K562 (cell line): ENCODE results near the gene HSPA1B. TPM values are rescaled to one million over a fixed set of nuclear protein-coding genes. Genes with fewer than 3 reads are reported as not detected.

Experiments used
- ARID4B ChIP-seq: sonication (generic); formaldehyde crosslinking; IDR thresholded peaks from 2 replicates; pipeline ENCODE4 v1.8.0; 2022; ENCODE audit warnings: mild to moderate bottlenecking, missing genetic modification reagents
- CBX3 ChIP-seq, 2 experiments: IDR thresholded peaks; 1 replicate in 1 of 2; 2 replicates in 1 of 2; pipeline ENCODE4 v1.6.1; 2012; ENCODE audit warnings: inconsistent platforms in 2 of 2, low read length in 2 of 2, borderline replicate concordance in 1 of 2, control low read depth in 1 of 2
- ERF ChIP-seq: fragments of 450-650 bp; formaldehyde crosslinking; IDR thresholded peaks from 2 replicates; pipeline ENCODE4 v1.4.0; 2020; ENCODE audit warnings: mild to moderate bottlenecking, mixed read lengths
- ILF3 ChIP-seq: fragments of 450-650 bp; IDR thresholded peaks from 2 replicates; pipeline ENCODE4 v1.6.1; 2018; ENCODE audit warnings: antibody characterized with exemption, mild to moderate bottlenecking, moderate library complexity, borderline replicate concordance
- JUND ChIP-seq, 2 experiments: IDR thresholded peaks; 2 replicates in 1 of 2; 3 replicates in 1 of 2; pipeline ENCODE4 v1.6.1; 2011; ENCODE audit warnings: borderline replicate concordance in 2 of 2, low read depth in 2 of 2, low read length in 2 of 2, improper control_type of control experiment in 1 of 2, missing biosample characterization in 1 of 2, missing genetic modification characterization in 1 of 2, missing genetic modification reagents in 1 of 2
- POLR2G ChIP-seq: fragments of 200-400 bp; formaldehyde crosslinking; IDR thresholded peaks from 2 replicates; pipeline ENCODE4 v1.6.1; 2017; ENCODE audit warnings: low read depth, mild to moderate bottlenecking, antibody characterized with exemption, low read length, moderate library complexity
- SNIP1 ChIP-seq: fragments of 450-650 bp; IDR thresholded peaks from 2 replicates; pipeline ENCODE4 v1.7.1; 2017; ENCODE audit warnings: low read depth, mild to moderate bottlenecking
- TAF1 ChIP-seq: IDR thresholded peaks from 2 replicates; pipeline ENCODE4 v1.6.1; 2011; ENCODE audit warnings: mild to moderate bottlenecking, low read length, moderate library complexity; ENCODE audit not compliant: insufficient read depth, control insufficient read depth, severe bottlenecking; ENCODE audit errors: extremely low read depth
- ZNF407 ChIP-seq: fragments of 450-650 bp; IDR thresholded peaks from 2 replicates; pipeline ENCODE4 v1.6.1; 2016; ENCODE audit warnings: low read depth
- polyA plus RNA-seq, 8 experiments: library from polyadenylated mRNA; depleted of rRNA in 4 of 8; stranded (reverse) in 5 of 8; unstranded in 3 of 8; fragments of >200 nt; fragmentation: Nextera tagmentation in 2 of 8; fragmentation: Illumina TruSeq in 1 of 8; extraction: Ambion mirVana in 2 of 8; extraction: Trizol in 1 of 8; gene quantifications; 2 replicates each; pipeline versions ENCODE4 v1.2.1 to v1.2.3, GENCODE V29; 2011 to 2014; ENCODE audit warnings: inconsistent platforms in 1 of 8, missing spikeins in 1 of 8
- total RNA-seq, 7 experiments: library from RNA; depleted of rRNA in 6 of 7; stranded (reverse); fragments of >200 nt in 6 of 7; fragmentation: Illumina TruSeq in 2 of 7; extraction: Trizol in 2 of 7; gene quantifications; 2 replicates each; pipeline versions ENCODE4 v1.2.1 to v1.2.3, GENCODE V29; 2011 to 2021; ENCODE audit warnings: low replicate concordance in 1 of 7
- TF ChIP-seq, protein P1 (sequence below): sonication (generic); formaldehyde crosslinking; IDR thresholded peaks from 2 replicates; pipeline ENCODE4 v1.8.0; 2022; ENCODE audit warnings: mild to moderate bottlenecking, missing genetic modification reagents

The HSPA1B gene
- total and polyA plus RNA-seq, 9 of the 15 experiments (the other 6 are each of a cell fraction or from before 2014, with no cell fraction given): 0.27 to 227 (median 51.2) TPM

GRCh38 chr6:31821301-31822035 is 6.1 kb upstream of the HSPA1B start (continued):
- peak; percentile 41; the same call in 1 of the 2 replicates for TF ChIP-seq ERF
- TF ChIP-seq CBX3 (IDR thresholded peaks at IDR 0.05; ENCODE audit: borderline replicate concordance in 1 of 2, low read length in 2 of 2): peak in 1 of 2 experiments; percentile 20; a peak in 1 of 3 replicates
- peak; percentile 61 for TF ChIP-seq ZNF407
- no peak for TF ChIP-seq ARID4B (CRISPR knock-in tag)
- TF ChIP-seq TAF1: no peak
- no peak for TF ChIP-seq JUND (IDR thresholded peaks at IDR 0.05; ENCODE audit: borderline replicate concordance, low read depth, low read length)
- peak; percentile 4; the same call in 1 of the 3 replicates for TF ChIP-seq JUND (tag; IDR thresholded peaks at IDR 0.05; ENCODE audit: borderline replicate concordance, low read depth, low read length)
- TF ChIP-seq SNIP1: no peak
- peak; percentile 85 for TF ChIP-seq POLR2G
- no peak for TF ChIP-seq ILF3
- TF ChIP-seq, protein P1, sequence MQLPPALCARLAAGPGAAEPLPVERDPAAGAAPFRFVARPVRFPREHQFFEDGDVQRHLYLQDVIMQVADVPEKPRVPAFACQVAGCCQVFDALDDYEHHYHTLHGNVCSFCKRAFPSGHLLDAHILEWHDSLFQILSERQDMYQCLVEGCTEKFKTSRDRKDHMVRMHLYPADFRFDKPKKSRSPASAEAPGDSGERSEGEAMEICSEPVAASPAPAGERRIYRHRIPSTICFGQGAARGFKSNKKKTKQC (CRISPR knock-in tag): peak; percentile 87
